GM23338 (cell line): ENCODE data around the gene PNMA8B. TPM values are rescaled to one million over a fixed set of nuclear protein-coding genes. Genes with fewer than 3 reads are reported as not detected.
A peak's percentile ranks its signal among the peaks of the same experiment; 100 is the strongest.

Experiments used
- ATAC-seq: fragments of 200-7000 bp; cut with Tn5 transposase; 3 replicates; pipeline ENCODE4 v1.9.1; 2020
- DNase-seq: peaks from one replicate; pipeline ENCODE4 v3.0.0-alpha.2; 2015; ENCODE audit warnings: low spot score
- H2AFZ ChIP-seq: fragments of 200-600 bp; sonication (generic); 2 replicates; pipeline ENCODE4 v1.8.0; 2016; ENCODE audit warnings: antibody characterized with exemption, mild to moderate bottlenecking, moderate library complexity
- H3F3A ChIP-seq: fragments of 200-600 bp; sonication (generic); replicated peaks from 2 replicates; pipeline ENCODE4 v1.8.0; 2017; ENCODE audit warnings: antibody characterized with exemption, mixed run types, low read depth
- H3K27ac ChIP-seq: fragments of 200-600 bp; sonication (generic); 2 replicates; pipeline ENCODE4 v1.6.1; 2016; ENCODE audit warnings: low read depth
- H3K27me3 ChIP-seq: fragments of 200-600 bp; sonication (generic); 2 replicates; pipeline ENCODE4 v1.8.0; 2016; ENCODE audit warnings: mild to moderate bottlenecking, mixed run types, moderate library complexity; ENCODE audit not compliant: insufficient read depth
- H3K36me3 ChIP-seq: fragments of 200-600 bp; sonication (generic); 2 replicates; pipeline ENCODE4 v1.8.0; 2016; ENCODE audit warnings: mild to moderate bottlenecking; ENCODE audit not compliant: insufficient read depth
- H3K4me1 ChIP-seq: fragments of 200-600 bp; sonication (generic); 2 replicates; pipeline ENCODE4 v1.8.0; 2016; ENCODE audit warnings: mild to moderate bottlenecking, moderate library complexity; ENCODE audit not compliant: insufficient read depth
- H3K4me2 ChIP-seq: fragments of 200-600 bp; sonication (generic); 2 replicates; pipeline ENCODE4 v1.7.1; 2017; ENCODE audit warnings: mixed run types
- H3K4me3 ChIP-seq: fragments of 200-600 bp; sonication (generic); 2 replicates; pipeline ENCODE4 v1.6.1; 2016; ENCODE audit warnings: mixed run types
- H3K79me2 ChIP-seq: fragments of 200-600 bp; sonication (generic); replicated peaks from 2 replicates; pipeline ENCODE4 v1.8.0; 2017; ENCODE audit warnings: mild to moderate bottlenecking; ENCODE audit not compliant: insufficient read depth
- H3K9me2 ChIP-seq: fragments of 200-600 bp; sonication (generic); 2 replicates; pipeline ENCODE4 v1.8.0; 2017; ENCODE audit not compliant: insufficient read depth
- H4K20me1 ChIP-seq: fragments of 200-600 bp; sonication (generic); replicated peaks from 2 replicates; pipeline ENCODE4 v1.8.0; 2017; ENCODE audit warnings: mild to moderate bottlenecking; ENCODE audit not compliant: insufficient read depth
- H3K27ac Mint-ChIP-seq: 2 replicates; pipeline ENCODE4 v1.8.0; 2020; ENCODE audit warnings: inconsistent platforms, mild to moderate bottlenecking, moderate library complexity, mixed read lengths
- H3K27me3 Mint-ChIP-seq: 3 replicates; pipeline ENCODE4 v1.8.0; 2022; ENCODE audit warnings: low read depth, mild to moderate bottlenecking, moderate library complexity, mixed read lengths, inconsistent platforms; ENCODE audit not compliant: insufficient read depth, poor library complexity
- H3K36me3 Mint-ChIP-seq: 3 replicates; pipeline ENCODE4 v1.8.0; 2021; ENCODE audit warnings: low read depth, mild to moderate bottlenecking, inconsistent platforms, moderate library complexity, mixed read lengths
- H3K4me1 Mint-ChIP-seq: 3 replicates; pipeline ENCODE4 v1.8.0; 2020; ENCODE audit warnings: mild to moderate bottlenecking, inconsistent platforms, mixed read lengths
- H3K4me3 Mint-ChIP-seq: 3 replicates; pipeline ENCODE4 v1.8.0; 2021; ENCODE audit warnings: moderate library complexity, mild to moderate bottlenecking, inconsistent platforms, mixed read lengths
- H3K9me3 Mint-ChIP-seq: 3 replicates; pipeline ENCODE4 v1.8.0; 2020; ENCODE audit warnings: moderate library complexity, mild to moderate bottlenecking, inconsistent platforms, mixed read lengths
- CREB1 ChIP-seq: fragments of 250-450 bp; sonication (Bioruptor Pico); IDR thresholded peaks from 2 replicates; pipeline ENCODE4 v1.5.0; 2020; ENCODE audit warnings: low read depth, mild to moderate bottlenecking, moderate library complexity
- CTCF ChIP-seq, 2 experiments: fragments of 200-600 bp in 1 of 2; sonication (generic) in 1 of 2; conservative IDR thresholded peaks; 2 replicates each; pipeline versions ENCODE4 v1.5.1 to v1.6.1; 2016 to 2017; ENCODE audit warnings: antibody characterized with exemption in 2 of 2, low read depth in 2 of 2, mild to moderate bottlenecking in 2 of 2, moderate library complexity in 1 of 2
- EZH2 ChIP-seq: fragments of 200-600 bp; sonication (generic); IDR thresholded peaks from one replicate; pipeline ENCODE4 v1.8.0; 2017; ENCODE audit warnings: antibody characterized with exemption, mild to moderate bottlenecking, low read depth; ENCODE audit not compliant: unreplicated experiment
- REST ChIP-seq: IDR thresholded peaks from one replicate; pipeline ENCODE4 v1.6.1; 2018; ENCODE audit warnings: antibody characterized with exemption; ENCODE audit not compliant: unreplicated experiment
- STAT1 ChIP-seq: IDR thresholded peaks from one replicate; pipeline ENCODE4 v1.6.1; 2016; ENCODE audit warnings: antibody characterized with exemption; ENCODE audit not compliant: unreplicated experiment
- ZNF114 ChIP-seq: fragments of 250-450 bp; sonication (Bioruptor Pico); IDR thresholded peaks from 2 replicates; pipeline ENCODE4 v1.5.0; 2020; ENCODE audit warnings: mild to moderate bottlenecking, moderate library complexity
- ZNF462 ChIP-seq: fragments of 250-450 bp; sonication (Bioruptor Pico); IDR thresholded peaks from 2 replicates; pipeline ENCODE4 v1.5.0; 2020; ENCODE audit warnings: mild to moderate bottlenecking, moderate library complexity
- polyA plus RNA-seq: library from polyadenylated mRNA; unstranded; fragments of >200 nt; fragmentation: Nextera tagmentation; extraction: Ambion mirVana; gene quantifications from 2 replicates; pipeline ENCODE4 v1.2.1, GENCODE V29; 2016
- total RNA-seq: library from RNA; depleted of rRNA; stranded (reverse); fragments of >200 nt; shearing (Covaris generic); gene quantifications from 2 replicates; pipeline ENCODE4 v1.2.3, GENCODE V29; 2014

The PNMA8B gene
- total and polyA plus RNA-seq, 2 experiments from 2014 or later: 0.44 to 1.7 TPM

- H3K27me3 ChIP-seq: no peaks in the 10 kb centered on the region
- no peaks in the 10 kb centered on the region for H3K36me3 ChIP-seq
- peak; percentile 61 for ATAC-seq
- Mint-ChIP-seq H3K27ac (no peak overlapping the region), H3K4me3 (no peak overlapping the region), H3K27me3 (peaks cover 17% of the 10 kb centered on the region), H3K4me1 (peaks cover 9% of the 10 kb centered on the region; the same call in 2 of the 3 replicates), H3K9me3 (no peaks in the 10 kb centered on the region), H3K36me3 (no peaks in the 10 kb centered on the region; the same call in 2 of the 3 replicates)
- H3K79me2 ChIP-seq: no peaks in the 10 kb centered on the region
- no peak overlapping the region for H3K4me2 ChIP-seq
- H2AFZ ChIP-seq: peak overlapping the region; percentile 66; the same call in 1 of the 2 replicates
- no peak for TF ChIP-seq ZNF462 (CRISPR knock-in tag)
- no peak for TF ChIP-seq STAT1
- peak; percentile 68 to 92 for TF ChIP-seq CTCF (conservative IDR thresholded peaks at IDR 0.05; ENCODE audit: low read depth in 2 of 2)
- H3K4me1 ChIP-seq: 0 out of 2 replicates have a peak, but pooled peaks cover 9% of the 10 kb centered on the region
- H4K20me1 ChIP-seq: no peaks in the 10 kb centered on the region
- H3K9me2 ChIP-seq: no peaks in the 10 kb centered on the region
- 0 out of 2 replicates have a peak, but pooled peaks cover 3% of the 10 kb centered on the region for H3F3A ChIP-seq
- H3K27ac ChIP-seq: no peak overlapping the region
- peak; percentile 80 for DNase-seq
- H3K4me3 ChIP-seq: no peak overlapping the region
Observed at GRCh38 chr19:46515879-46516350, 20.2 kb upstream of the PNMA8B start.

GRCh38 chr19:46515290-46515609, 19.6 kb upstream of the PNMA8B start:
- Histone ChIP-seq H3K9me2 (no peaks in the 10 kb centered on the region), H3K79me2 (no peaks in the 10 kb centered on the region), H3K4me2 (no peak overlapping the region), H3K36me3 (no peaks in the 10 kb centered on the region), H4K20me1 (no peaks in the 10 kb centered on the region), H3K27ac (no peak overlapping the region), H2AFZ (no peak overlapping the region), H3K27me3 (no peaks in the 10 kb centered on the region), H3K4me3 (no peak overlapping the region), H3K4me1 (0 out of 2 replicates have a peak, but pooled peaks cover 3% of the 10 kb centered on the region), H3F3A (0 out of 2 replicates have a peak, but pooled peaks cover 3% of the 10 kb centered on the region)
- Mint-ChIP-seq H3K36me3 (no peaks in the 10 kb centered on the region; the same call in 2 of the 3 replicates), H3K9me3 (no peaks in the 10 kb centered on the region), H3K27me3 (peaks cover 17% of the 10 kb centered on the region), H3K4me1 (peaks cover 4% of the 10 kb centered on the region; the same call in 2 of the 3 replicates), H3K27ac (no peak overlapping the region), H3K4me3 (no peak overlapping the region)
- ATAC-seq (no peak), DNase-seq (no peak)
- TF ChIP-seq CREB1 (CRISPR knock-in tag): no peak
- TF ChIP-seq ZNF114 (CRISPR knock-in tag): no peak
- TF ChIP-seq REST: no peak
- TF ChIP-seq EZH2: no peak
